HL-60 (cell line): Measurements from ENCODE around the gene RHEX.

ENCODE experiments used
- DNase-seq, 2 experiments: peaks; one replicate each; pipeline ENCODE4 v3.0.0-alpha.2; 2010 to 2020; ENCODE audit warnings: low read depth in 1 of 2, low spot score in 1 of 2
- H3K27ac ChIP-seq: fragments of 250-450 bp; sonication (Bioruptor Pico); replicated peaks from 2 replicates; pipeline ENCODE4 v1.5.1; 2020; ENCODE audit warnings: mild to moderate bottlenecking, moderate library complexity
- H3K27me3 ChIP-seq: fragments of 250-450 bp; sonication (Bioruptor Pico); 2 replicates; pipeline ENCODE4 v1.5.1; 2021; ENCODE audit warnings: mild to moderate bottlenecking, moderate library complexity; ENCODE audit not compliant: insufficient read depth, poor library complexity, severe bottlenecking
- H3K4me3 ChIP-seq: replicated peaks from 2 replicates; pipeline ENCODE4 v1.5.1; 2011; ENCODE audit warnings: mild to moderate bottlenecking, control low read depth, low read length; ENCODE audit not compliant: insufficient read depth
- CTCF ChIP-seq: IDR thresholded peaks from one replicate; pipeline ENCODE4 v1.5.1; 2011; ENCODE audit warnings: low read length, control low read depth, inconsistent platforms; ENCODE audit not compliant: insufficient read depth
- GABPA ChIP-seq: IDR thresholded peaks from 2 replicates; pipeline ENCODE4 v1.6.1; 2012; ENCODE audit warnings: low read depth
- POLR2AphosphoS5 ChIP-seq: IDR thresholded peaks from 2 replicates; pipeline ENCODE4 v1.6.1; 2012; ENCODE audit warnings: low read depth
- REST ChIP-seq: IDR thresholded peaks from 2 replicates; pipeline ENCODE4 v1.6.1; 2012; ENCODE audit warnings: low read depth; ENCODE audit not compliant: insufficient replicate concordance
- SPI1 ChIP-seq: IDR thresholded peaks from 2 replicates; pipeline ENCODE4 v1.6.1; 2012; ENCODE audit warnings: low read depth, mild to moderate bottlenecking, borderline replicate concordance

The RHEX gene

GRCh38 chr1:206014601-206015000 lies 38.4 kb upstream of the RHEX start:
- H3K27me3 ChIP-seq = no peaks in the 10 kb centered on the region
- H3K27ac ChIP-seq = peak overlapping the region; percentile 89
- no peak for TF ChIP-seq CTCF
- TF ChIP-seq REST = no peak
- no peak for TF ChIP-seq SPI1
- no peak for TF ChIP-seq POLR2AphosphoS5
- no peak for TF ChIP-seq GABPA
- H3K4me3 ChIP-seq = no peak overlapping the region
- DNase-seq = no peak

GRCh38 chr1:206015071-206015470 lies 37.9 kb upstream of the RHEX start:
- TF ChIP-seq REST = no peak
- peak; percentile 27; the same call in 1 of the 2 replicates for TF ChIP-seq SPI1

GRCh38 chr1:206020393-206021007 lies 32.5 kb upstream of the RHEX start:
- DNase-seq = no peak
- Histone ChIP-seq H3K27ac (no peak overlapping the region), H3K27me3 (no peaks in the 10 kb centered on the region), H3K4me3 (no peak overlapping the region)
- TF ChIP-seq REST (no peak), CTCF (no peak), SPI1 (no peak), GABPA (no peak), POLR2AphosphoS5 (no peak)

More at GRCh38 chr1:206015071-206015470, 37.9 kb upstream of the RHEX start:
- no peak for DNase-seq
- peak overlapping the region; percentile 7 for H3K27ac ChIP-seq
- H3K27me3 ChIP-seq = no peaks in the 10 kb centered on the region
- H3K4me3 ChIP-seq = no peak overlapping the region
